Transverse colon (tissue), 4 donors: ENCODE measurements around the gene KIAA0753.

Experiments
- CTCF ChIP-seq, 5 experiments: fragments of 200-600 bp in 3 of 5; fragments of 450-650 bp in 2 of 5; sonication (generic) in 3 of 5; IDR thresholded peaks; 1 replicate in 2 of 5; 2 replicates in 3 of 5; pipeline ENCODE4 v1.5.1; 2016 to 2017; ENCODE audit warnings: antibody characterized with exemption in 5 of 5, inconsistent platforms in 3 of 5, mild to moderate bottlenecking in 2 of 5, moderate library complexity in 1 of 5
- EP300 ChIP-seq: sonication (generic); formaldehyde crosslinking; IDR thresholded peaks from one replicate; pipeline ENCODE4 v1.6.1; 2017; ENCODE audit warnings: antibody characterized with exemption, low read depth
- POLR2A ChIP-seq: fragments of 450-650 bp; IDR thresholded peaks from one replicate; pipeline ENCODE4 v1.6.1; 2016; ENCODE audit warnings: antibody characterized with exemption, mild to moderate bottlenecking, moderate library complexity
- POLR2AphosphoS5 ChIP-seq, 3 donors: sonication (generic); formaldehyde crosslinking; IDR thresholded peaks; one replicate each; pipeline ENCODE4 v1.6.1; 2016; ENCODE audit warnings: antibody characterized with exemption in 3 of 3

- TF ChIP-seq CTCF (IDR thresholded peaks at IDR 0.05) (no peak), EP300 (no peak), POLR2AphosphoS5 (IDR thresholded peaks at IDR 0.05) (no peak), POLR2A (no peak)
Observed at GRCh38 chr17:6669479-6670212, 29.1 kb upstream of the KIAA0753 start.
